Measurements from ENCODE around the gene ARHGEF3. TPM values are rescaled to one million over a fixed set of nuclear protein-coding genes. Genes with fewer than 3 reads are reported as not detected.
"Not testable (repeated sequence)": the region's sequence is repeated elsewhere in the genome, so short reads cannot be mapped to it uniquely, and the experiment has no call there.

Gene ARHGEF3
- total RNA-seq, 1 donor from 2014 or later = 23.1 TPM

- intact Hi-C loops (cut with DNase I) = no loop called here
- DNase-seq (ENCODE audit: low spot score) = no peak
Observed at GRCh38 chr3:56780936-56781335, 20.8 kb downstream of the ARHGEF3 start.

DNA sequence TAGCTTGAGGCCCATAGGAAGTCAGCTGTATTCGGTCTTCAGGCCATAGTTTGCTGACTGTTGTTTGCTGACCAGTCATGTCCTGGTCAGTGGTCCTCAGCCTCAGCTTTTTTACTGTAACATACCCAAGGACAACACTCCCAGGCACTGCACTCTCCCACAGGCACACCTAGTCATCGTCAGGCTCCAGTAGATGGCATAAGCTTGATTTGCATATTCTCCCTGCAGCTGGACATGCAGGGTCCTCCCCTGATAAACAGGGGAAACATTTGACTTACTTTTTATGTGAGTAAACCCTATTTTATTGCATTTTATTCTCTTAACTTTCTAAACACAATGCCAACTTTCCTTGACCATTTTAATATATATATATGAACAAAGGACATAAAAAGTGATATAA, 22.9 kb downstream of the ARHGEF3 start:
- intact Hi-C loops (cut with DNase I) = no loop called here
- DNase-seq (ENCODE audit: low spot score) = no peak

DNA sequence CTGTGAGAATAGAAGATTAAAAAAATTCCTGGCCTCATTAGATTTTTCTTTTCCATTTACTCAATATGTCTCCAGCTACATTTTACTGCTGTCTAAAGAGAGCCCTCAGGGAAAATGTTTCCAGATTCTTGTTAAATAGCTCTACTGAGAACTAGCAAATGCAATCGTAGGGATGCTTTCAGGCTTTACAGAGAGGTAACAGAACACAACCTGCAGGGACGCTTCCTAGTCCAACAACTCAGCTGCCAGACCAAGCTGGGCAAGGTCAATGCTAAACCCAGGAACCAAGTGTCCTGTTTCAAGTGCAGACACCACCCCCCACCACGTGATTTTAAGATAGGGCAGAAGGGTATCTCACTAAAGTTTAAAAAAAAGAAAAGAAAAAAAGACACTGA, 25.2 kb downstream of the ARHGEF3 start:
- intact Hi-C loops (cut with DNase I) = no loop called here
- no peak for DNase-seq (ENCODE audit: low spot score)

- no peak for DNase-seq (ENCODE audit: low spot score)
- intact Hi-C loops (cut with DNase I) = no loop called here
Observed at GRCh38 chr3:56775838-56776555, 25.8 kb downstream of the ARHGEF3 start.

- intact Hi-C loops (cut with DNase I) = no loop called here
- DNase-seq (ENCODE audit: low spot score) = no peak
Observed at GRCh38 chr3:56775445-56775837, 26.3 kb downstream of the ARHGEF3 start.

DNA sequence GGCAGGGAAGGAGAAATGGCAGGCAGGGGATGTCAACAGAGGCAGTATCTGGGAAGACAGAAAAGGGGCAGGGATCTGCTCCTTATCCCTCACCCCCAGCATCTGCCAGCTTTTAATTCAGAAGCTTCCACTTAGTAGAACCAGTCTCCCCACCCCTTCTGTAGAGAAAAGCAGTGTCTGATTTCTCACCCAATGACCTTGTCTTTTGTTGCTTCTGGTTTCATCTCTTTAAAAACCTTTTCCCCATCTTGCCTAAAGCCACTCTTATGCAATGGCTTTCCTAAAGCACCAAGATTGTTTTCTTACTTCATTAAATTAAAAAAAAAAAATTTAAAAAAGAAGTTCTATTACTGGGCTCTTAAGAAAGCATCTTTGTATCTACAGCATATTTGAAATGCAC, 27.8 kb downstream of the ARHGEF3 start:
- intact Hi-C loops (cut with DNase I) = no loop called here
- no peak for DNase-seq (ENCODE audit: low spot score)

DNA sequence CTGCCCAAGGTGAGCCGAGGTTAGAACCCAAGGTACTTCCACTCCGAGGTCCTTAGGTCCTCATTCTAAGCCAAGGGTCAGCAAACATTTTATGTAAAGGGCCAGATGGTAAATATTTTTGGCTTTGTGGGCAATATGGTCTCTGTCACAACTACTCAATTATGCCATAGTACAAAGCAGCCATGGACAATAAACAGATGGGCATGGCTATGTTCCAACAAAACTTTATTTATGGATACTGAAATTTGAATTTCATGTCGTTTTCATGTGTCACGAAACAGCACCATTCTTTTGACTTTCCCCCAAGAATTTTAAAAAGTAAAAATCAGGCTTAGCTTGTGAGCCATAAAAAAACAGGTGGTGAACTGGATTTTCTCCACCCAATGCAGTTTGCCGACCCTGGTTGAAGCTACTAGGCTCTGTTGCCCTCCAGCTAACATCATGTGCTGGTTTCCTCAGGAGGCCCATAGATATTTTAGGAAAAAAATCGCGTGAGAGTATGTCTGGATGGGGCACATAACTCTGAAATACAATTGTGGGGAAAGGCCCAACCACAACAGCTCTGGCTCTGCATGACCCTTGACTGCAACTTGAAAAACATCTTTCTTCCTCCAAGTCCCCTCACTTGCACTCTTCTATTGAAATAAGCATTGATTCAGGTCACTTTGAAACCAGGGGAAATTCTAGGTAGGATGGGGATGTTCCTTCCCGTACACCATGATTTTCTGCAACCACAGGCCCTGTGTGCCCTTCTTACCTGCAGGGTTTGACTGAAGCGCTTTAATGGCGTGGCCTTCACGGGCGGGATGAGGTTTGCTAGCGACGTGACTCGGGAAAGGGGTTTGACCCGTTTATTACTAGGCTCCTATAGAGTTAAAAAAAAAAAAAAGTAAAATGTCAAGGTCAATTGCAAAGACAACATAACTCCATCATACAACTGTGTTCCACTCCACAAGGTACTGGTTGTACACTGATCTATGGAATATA, 28.5 kb downstream of the ARHGEF3 start:
- no peak for DNase-seq (ENCODE audit: low spot score)
- intact Hi-C loops (cut with DNase I) = no loop called here

GRCh38 chr3:56771376-56771775, 30.4 kb downstream of the ARHGEF3 start:
- no peak for DNase-seq (ENCODE audit: low spot score)
- intact Hi-C loops (cut with DNase I) = no loop called here

GRCh38 chr3:56769116-56769707, 32.5 kb downstream of the ARHGEF3 start:
- DNase-seq (ENCODE audit: low spot score) = no peak
- intact Hi-C loops (cut with DNase I) = no loop called here

DNA sequence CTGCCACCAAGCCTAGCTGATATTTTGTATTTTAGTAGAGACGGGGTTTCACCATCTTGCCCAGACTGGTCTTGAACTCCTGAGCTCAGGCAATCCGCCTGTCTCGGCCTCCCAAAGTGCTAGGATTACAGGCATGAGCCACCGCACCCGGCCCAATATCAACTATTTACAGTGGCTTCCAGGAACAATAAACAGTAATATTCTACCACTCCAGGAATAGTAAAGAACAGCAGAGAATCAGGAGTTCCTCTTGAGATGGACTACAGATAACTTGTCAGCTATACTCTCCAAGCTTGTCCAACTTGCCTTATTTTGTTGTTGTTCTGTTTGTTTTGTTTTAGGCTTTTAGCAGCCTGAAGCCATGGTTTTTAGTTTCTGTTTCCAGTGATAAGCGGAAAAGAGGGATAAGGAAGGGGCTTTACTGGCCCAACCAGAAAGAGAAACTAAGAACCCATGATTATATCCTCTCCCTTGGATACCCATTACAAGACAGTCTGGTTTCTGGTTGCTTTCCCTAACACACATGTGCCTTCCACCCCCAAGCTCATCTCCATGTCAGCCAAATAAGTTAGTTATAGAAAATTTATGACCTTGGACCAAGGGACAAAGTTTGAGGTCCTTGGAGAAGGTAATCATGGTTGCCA, 36.7 kb downstream of the ARHGEF3 start:
- intact Hi-C loops (cut with DNase I) = no loop called here
- DNase-seq (ENCODE audit: low spot score) = no peak

- no peak for DNase-seq (ENCODE audit: low spot score)
- intact Hi-C loops (cut with DNase I) = no loop called here
Observed at GRCh38 chr3:56764184-56764583, 37.6 kb downstream of the ARHGEF3 start.

GRCh38 chr3:56763233-56763632, 38.5 kb downstream of the ARHGEF3 start:
- no peak for DNase-seq (ENCODE audit: low spot score)
- intact Hi-C loops (cut with DNase I) = no loop called here

GRCh38 chr3:56762718-56763117, 39.0 kb downstream of the ARHGEF3 start:
- intact Hi-C loops (cut with DNase I) = no loop called here

DNA sequence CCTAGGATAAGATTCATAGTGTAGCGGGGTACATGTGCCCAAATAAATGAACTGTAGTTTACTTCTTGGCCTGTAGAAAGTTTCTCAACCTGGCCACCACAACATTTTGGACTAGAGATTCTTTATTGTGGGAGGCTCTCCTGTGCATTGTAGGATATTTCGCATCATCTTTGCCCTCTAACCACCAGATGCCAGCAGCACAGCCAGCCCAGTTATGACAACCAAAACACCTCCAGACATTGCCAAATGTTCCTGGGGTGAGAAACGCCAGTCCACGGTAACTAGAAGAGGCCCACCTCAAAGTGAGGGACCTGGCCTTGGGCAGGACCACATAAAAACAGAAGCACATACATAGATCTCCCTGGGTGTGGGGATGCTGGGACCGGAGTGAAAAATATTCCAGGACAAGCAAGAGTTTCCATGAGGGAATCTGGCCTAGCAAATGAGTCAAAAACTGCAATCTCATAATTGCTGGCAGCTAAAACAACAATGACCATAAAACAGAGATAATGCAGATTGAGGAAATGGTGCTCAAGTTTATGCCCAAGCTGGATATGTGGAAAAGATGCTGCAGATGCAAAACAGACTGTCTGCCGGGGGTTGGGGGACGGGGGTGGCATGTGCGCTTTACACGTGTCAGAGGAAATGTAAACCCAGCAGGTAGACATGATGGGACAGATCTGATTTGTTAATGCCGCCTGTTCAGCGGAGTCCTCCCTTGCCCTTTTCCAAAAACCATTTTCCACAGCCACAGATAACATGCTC, 39.7 kb downstream of the ARHGEF3 start:
- DNase-seq (ENCODE audit: low spot score) = no peak
- intact Hi-C loops (cut with DNase I) = no loop called here

More at GRCh38 chr3:56762718-56763117, 39.0 kb downstream of the ARHGEF3 start:
- DNase-seq (ENCODE audit: low spot score) = no peak

DNA sequence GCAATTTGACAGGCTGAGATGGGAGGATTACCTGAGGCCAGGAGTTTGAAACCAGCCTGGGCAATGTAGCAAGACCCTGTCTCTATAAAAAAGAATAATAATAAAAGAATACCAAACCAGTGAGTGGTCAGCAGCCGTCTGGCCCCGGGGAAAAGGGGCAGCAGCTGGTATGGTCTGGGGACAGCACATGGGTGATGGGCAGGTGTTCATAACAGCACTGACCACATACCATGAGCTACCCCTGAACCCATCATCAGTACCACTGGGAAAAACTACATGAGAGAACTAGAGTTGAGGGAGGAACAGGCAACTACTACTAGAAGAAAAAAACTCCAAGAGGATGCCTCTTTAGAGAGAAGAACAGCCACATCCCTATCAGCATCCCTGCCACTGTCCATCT, 40.7 kb downstream of the ARHGEF3 start:
- DNase-seq (ENCODE audit: low spot score) = no peak
- intact Hi-C loops (cut with DNase I) = no loop called here

DNA sequence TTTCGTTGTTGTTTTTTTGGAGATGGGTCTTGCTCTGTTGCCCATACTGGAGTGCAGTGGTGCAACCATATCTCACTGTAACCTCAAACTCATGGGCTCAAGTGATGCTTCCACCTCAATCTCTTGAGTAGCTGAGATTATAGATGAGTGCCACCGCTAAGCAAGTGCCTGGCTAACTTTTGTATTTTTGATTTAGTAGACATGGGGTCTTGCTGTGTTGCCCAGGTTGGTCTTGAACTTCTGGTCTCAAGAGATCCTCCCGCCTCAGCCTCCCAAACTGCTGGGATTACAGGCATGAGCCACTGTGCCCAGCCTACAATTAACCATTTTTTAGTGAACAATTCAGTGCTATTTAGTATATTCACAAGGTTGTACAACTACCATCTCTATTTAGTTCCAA, 42.2 kb downstream of the ARHGEF3 start:
- intact Hi-C loops (cut with DNase I) = no loop called here
- DNase-seq (ENCODE audit: low spot score) = no peak

DNA sequence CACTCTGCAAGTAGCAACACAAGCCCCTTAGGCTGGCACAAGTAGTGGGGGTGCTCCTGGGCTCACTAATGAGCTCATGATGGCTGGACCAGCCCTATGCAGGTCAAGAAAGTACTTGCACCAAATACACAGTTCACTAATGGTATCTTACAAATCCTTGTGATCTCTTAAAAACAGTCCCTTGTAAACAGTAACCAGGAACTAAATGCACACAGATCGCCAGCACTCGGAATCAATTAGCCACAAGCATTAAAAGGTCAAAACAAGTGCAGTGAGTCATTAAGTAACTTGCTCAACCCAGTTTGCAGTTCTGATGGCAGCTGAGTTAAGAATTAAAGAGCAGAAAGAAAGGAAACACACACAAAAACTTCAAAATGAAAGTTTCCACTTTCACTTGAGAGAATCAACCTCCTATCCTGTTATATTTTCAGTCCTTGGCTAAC, 43.2 kb downstream of the ARHGEF3 start:
- DNase-seq (ENCODE audit: low spot score) = no peak
- intact Hi-C loops (cut with DNase I) = no loop called here

GRCh38 chr3:56758042-56758441, 43.7 kb downstream of the ARHGEF3 start:
- intact Hi-C loops (cut with DNase I); DNase-seq (ENCODE audit: low spot score): not testable (repeated sequence)
